Activated CD4-positive, alpha-beta memory T cell treated with anti-CD3 and anti-CD28 coated beads, Interleukin-2, amount 10 ng/mL, durations not matched to agents 7 days and 5 days (primary cell): ENCODE measurements around the gene CCDC71L. TPM values are rescaled to one million over a fixed set of nuclear protein-coding genes. Genes with fewer than 3 reads are reported as not detected.
A peak's percentile ranks its signal among the peaks of the same experiment; 100 is the strongest.
"Not testable (repeated sequence)": the region's sequence is repeated elsewhere in the genome, so short reads cannot be mapped to it uniquely, and the experiment has no call there.

ENCODE experiments used
- CTCF ChIA-PET: fragments of 350-600 bp; sonication (Branson Sonifier 250); formaldehyde crosslinking; loops from one replicate; lab custom pipeline; 2021; ENCODE audit warnings: antibody characterized with exemption, inconsistent platforms; lab: Charles Lee
- POLR2A ChIA-PET: fragments of 350-600 bp; sonication (Branson Sonifier 250); formaldehyde crosslinking; loops from one replicate; lab custom pipeline; 2021; ENCODE audit warnings: antibody characterized with exemption; lab: Charles Lee
- DNase-seq: peaks from one replicate; pipeline ENCODE4 v3.0.0-alpha.2; 2020
- H3K27ac Mint-ChIP-seq: one replicate; pipeline ENCODE4 v1.8.0; 2021; ENCODE audit warnings: mild to moderate bottlenecking, mixed read lengths
- H3K27me3 Mint-ChIP-seq: one replicate; pipeline ENCODE4 v1.8.0; 2021; ENCODE audit warnings: mixed read lengths
- H3K36me3 Mint-ChIP-seq: one replicate; pipeline ENCODE4 v1.8.0; 2021; ENCODE audit warnings: low read depth, mixed read lengths
- H3K4me1 Mint-ChIP-seq: one replicate; pipeline ENCODE4 v1.8.0; 2021; ENCODE audit warnings: mixed read lengths
- H3K4me3 Mint-ChIP-seq: one replicate; pipeline ENCODE4 v1.8.0; 2021; ENCODE audit warnings: mild to moderate bottlenecking, mixed read lengths
- H3K9me3 Mint-ChIP-seq: one replicate; pipeline ENCODE4 v1.8.0; 2021; ENCODE audit warnings: mixed read lengths
- total RNA-seq, 2 experiments: library from RNA; stranded (reverse); gene quantifications; one replicate each; pipeline ENCODE4 v1.2.3, GENCODE V29; 2021

The CCDC71L gene
- total RNA-seq, 2 experiments from 2014 or later, result 22.1 to 25.5 TPM

DNA sequence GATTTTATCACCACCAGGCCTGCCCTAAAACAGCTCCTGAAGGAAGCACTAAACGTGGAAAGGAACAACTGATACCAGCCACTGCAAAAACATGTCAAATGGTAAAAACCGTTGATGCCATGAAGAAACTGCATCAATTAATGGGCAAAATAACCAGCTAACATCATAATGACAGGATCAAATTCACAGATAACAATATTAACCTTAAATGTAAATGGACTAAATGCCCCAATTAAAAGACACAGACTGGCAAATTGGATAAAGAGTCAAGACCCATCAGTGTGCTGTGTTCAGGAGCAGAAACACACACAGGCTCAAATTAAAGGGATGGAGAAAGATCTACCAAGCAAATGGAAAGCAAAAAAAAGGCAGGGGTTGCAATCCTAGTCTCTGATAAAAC lies 12.7 kb upstream of the CCDC71L start:
- H3K9me3 Mint-ChIP-seq, H3K4me1 Mint-ChIP-seq, POLR2A ChIA-PET, DNase-seq, H3K36me3 Mint-ChIP-seq, H3K27ac Mint-ChIP-seq, CTCF ChIA-PET, H3K4me3 Mint-ChIP-seq, H3K27me3 Mint-ChIP-seq: not testable (repeated sequence)

DNA sequence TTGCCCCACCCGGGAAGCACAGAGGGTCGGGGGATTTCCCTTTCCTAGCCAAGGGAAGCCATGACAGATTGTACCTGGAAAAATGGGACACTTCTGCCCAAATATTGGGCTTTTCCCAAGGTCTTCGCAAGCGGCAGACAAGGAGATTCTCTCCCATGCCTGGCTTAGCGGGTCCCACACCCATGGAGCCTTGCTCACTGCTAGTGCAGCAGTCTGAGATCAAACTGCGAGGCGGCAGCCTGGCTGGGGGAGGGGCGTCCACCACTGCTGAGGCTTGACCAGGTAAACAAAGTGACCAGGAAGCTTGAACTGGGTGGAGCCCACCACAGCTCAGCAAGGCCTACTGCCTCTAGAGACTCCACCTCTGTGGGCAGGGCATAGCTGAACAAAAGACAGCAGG lies 11.0 kb upstream of the CCDC71L start:
- H3K4me3 Mint-ChIP-seq, H3K4me1 Mint-ChIP-seq, DNase-seq, H3K36me3 Mint-ChIP-seq, POLR2A ChIA-PET, H3K9me3 Mint-ChIP-seq, H3K27ac Mint-ChIP-seq, H3K27me3 Mint-ChIP-seq: not testable (repeated sequence)
- CTCF ChIA-PET, result interaction anchor here (1.3 to 2.0 kb wide), 2 partner anchors 11 to 24 kb away, joined by 3 to 6 read pairs; partner anchors contain the start of gene CCDC71L

DNA sequence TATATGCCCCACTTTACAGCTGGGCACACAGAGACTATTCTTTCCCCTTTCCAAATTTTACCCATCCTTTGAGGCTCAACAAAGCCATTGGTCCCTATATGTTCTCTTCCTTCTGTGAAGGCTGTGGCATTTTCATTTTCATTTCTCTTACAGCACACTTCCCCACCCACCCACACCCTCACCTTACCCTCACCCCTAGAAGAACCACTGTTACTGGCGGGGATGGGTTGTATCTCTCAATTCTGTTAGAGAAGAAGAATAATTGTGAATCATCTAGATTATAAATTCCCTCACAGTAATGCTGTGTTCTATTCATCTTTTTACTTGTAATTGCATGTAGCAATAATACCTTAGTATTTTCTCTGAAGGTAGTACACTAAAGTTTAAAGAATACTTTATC lies 10.2 kb upstream of the CCDC71L start:
- Mint-ChIP-seq H3K4me3 (no peak overlapping the region), H3K27me3 (no peaks in the 10 kb centered on the region), H3K4me1 (no peaks in the 10 kb centered on the region), H3K36me3 (peaks cover 7% of the 10 kb centered on the region), H3K9me3 (peaks cover 3% of the 10 kb centered on the region), H3K27ac (no peak overlapping the region)
- ChIA-PET POLR2A (no interaction called here), CTCF (interaction anchor here (1.3 to 2.0 kb wide), 2 partner anchors 10 to 24 kb away, joined by 3 to 6 read pairs; partner anchors contain the start of gene CCDC71L)
- DNase-seq, result no peak

DNA sequence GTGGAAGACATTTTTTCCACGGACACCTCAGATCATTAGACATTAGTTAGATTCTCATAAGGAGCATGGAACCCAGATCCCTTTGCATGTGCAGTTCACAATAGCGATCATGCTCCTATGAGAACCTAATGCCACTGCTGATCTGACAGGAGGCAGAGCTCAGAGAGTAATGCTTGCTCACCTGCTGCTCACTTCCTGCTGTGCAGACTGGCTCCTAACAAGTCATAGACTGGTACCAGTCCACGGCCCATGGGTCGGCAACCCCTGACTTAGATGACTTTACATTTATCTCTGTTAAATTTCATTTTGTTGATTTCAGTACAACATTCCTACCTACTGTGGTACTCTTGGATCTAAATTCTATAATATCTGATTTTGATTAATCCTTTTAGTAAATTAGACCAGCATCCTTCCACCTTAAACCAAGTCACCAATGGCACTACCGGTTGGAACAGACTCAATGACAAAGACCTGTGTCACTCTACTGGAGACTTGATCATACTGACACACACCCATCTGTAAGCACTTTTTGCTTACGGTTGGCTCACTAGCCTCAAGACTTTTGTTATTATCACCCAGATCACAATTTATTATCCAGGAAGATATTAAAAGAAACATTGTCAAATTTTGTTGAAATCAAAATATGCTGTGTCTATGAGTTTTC lies 8.0 kb upstream of the CCDC71L start:
- Mint-ChIP-seq H3K4me1 (no peaks in the 10 kb centered on the region), H3K9me3 (peaks cover 3% of the 10 kb centered on the region), H3K36me3 (peaks cover 7% of the 10 kb centered on the region), H3K4me3 (no peak overlapping the region), H3K27me3 (no peaks in the 10 kb centered on the region), H3K27ac (no peak overlapping the region)
- ChIA-PET CTCF (interaction anchor here (0.7 kb wide), 1 partner anchor 10 kb away, joined by 3 read pairs; no protein-coding TSS in a partner anchor), POLR2A (no interaction called here)
- no peak for DNase-seq

DNA sequence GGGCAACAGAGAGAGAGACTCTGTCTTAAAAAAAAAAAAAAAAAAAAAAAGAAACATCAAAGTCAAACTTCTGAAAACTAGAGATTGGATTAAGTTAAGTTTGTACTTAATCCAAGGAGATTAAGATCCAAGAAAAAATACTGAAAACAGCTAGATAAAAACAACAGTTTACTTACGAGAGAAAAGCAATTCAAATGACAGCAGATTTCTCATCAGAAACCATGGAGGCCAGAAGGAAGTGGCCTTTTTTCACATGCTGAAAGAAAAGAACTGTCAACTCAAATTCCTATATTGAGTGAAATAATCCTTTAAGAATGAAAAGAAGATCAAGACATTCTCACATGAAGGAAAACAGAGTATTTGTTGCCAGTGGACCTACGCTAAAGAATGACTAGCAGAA lies 5.4 kb upstream of the CCDC71L start:
- CTCF ChIA-PET, result interaction anchor here (0.7 to 1.1 kb wide), 2 partner anchors 53 to 70 kb away, joined by 4 to 5 read pairs; no protein-coding TSS in a partner anchor
- H3K4me3 Mint-ChIP-seq, result no peak overlapping the region
- peaks cover 4% of the 10 kb centered on the region for H3K4me1 Mint-ChIP-seq
- peaks cover 3% of the 10 kb centered on the region for H3K27me3 Mint-ChIP-seq
- no peaks in the 10 kb centered on the region for H3K9me3 Mint-ChIP-seq
- POLR2A ChIA-PET, result no interaction called here
- H3K27ac Mint-ChIP-seq, result no peak overlapping the region
- no peak for DNase-seq
- H3K36me3 Mint-ChIP-seq, result no peaks in the 10 kb centered on the region

DNA sequence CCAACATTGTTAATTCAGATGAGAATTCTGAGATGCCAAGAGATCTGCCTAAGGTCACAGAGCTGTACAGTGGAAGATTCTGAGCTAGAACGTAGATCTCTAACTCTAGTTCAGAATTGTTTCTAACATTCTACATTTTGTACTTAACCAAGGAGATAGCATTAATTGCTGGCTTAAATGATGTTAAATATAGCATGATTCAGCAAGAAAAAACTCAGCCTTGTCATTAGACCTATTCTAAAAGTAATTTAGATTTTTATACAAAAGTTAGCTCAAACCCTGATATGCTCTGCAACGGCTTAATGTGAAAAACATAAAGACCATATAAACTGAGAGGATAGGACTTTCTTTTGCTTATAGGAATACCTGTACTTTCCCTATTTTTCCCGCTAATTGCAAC lies 3.4 kb upstream of the CCDC71L start:
- Mint-ChIP-seq H3K4me1 (peaks cover 9% of the 10 kb centered on the region), H3K36me3 (no peaks in the 10 kb centered on the region), H3K27ac (no peak overlapping the region), H3K27me3 (peaks cover 3% of the 10 kb centered on the region), H3K4me3 (no peak overlapping the region), H3K9me3 (no peaks in the 10 kb centered on the region)
- CTCF ChIA-PET, result interaction anchor here (1.1 to 8.5 kb wide), 3 partner anchors 14 to 76 kb away, joined by 3 to 146 read pairs (median 4); no protein-coding TSS in a partner anchor
- POLR2A ChIA-PET, result interaction anchor here (0.8 to 8.2 kb wide), 2 partner anchors 15 to 72 kb away, joined by 4 to 56 read pairs; no protein-coding TSS in a partner anchor
- DNase-seq, result no peak

GRCh38 chr7:106659963-106660861 lies 746 bp downstream of the CCDC71L start:
- POLR2A ChIA-PET, result interaction anchor here (0.9 to 8.2 kb wide), 15 partner anchors 19 to 510 kb away, joined by 3 to 56 read pairs (median 5); partner anchors contain the start of genes HBP1 and NAMPT
- Mint-ChIP-seq H3K9me3 (no peaks in the 10 kb centered on the region), H3K36me3 (peaks cover 2% of the 10 kb centered on the region), H3K27ac (peak overlapping the region; percentile 77), H3K4me3 (peak overlapping the region; percentile 76), H3K27me3 (peaks cover 3% of the 10 kb centered on the region), H3K4me1 (peaks cover 29% of the 10 kb centered on the region)
- CTCF ChIA-PET, result interaction anchor here (0.6 to 8.5 kb wide), 31 partner anchors 9 to 490 kb away, joined by 3 to 146 read pairs (median 4); partner anchors contain the start of genes NAMPT and PIK3CG
- peak; percentile 86 for DNase-seq

DNA sequence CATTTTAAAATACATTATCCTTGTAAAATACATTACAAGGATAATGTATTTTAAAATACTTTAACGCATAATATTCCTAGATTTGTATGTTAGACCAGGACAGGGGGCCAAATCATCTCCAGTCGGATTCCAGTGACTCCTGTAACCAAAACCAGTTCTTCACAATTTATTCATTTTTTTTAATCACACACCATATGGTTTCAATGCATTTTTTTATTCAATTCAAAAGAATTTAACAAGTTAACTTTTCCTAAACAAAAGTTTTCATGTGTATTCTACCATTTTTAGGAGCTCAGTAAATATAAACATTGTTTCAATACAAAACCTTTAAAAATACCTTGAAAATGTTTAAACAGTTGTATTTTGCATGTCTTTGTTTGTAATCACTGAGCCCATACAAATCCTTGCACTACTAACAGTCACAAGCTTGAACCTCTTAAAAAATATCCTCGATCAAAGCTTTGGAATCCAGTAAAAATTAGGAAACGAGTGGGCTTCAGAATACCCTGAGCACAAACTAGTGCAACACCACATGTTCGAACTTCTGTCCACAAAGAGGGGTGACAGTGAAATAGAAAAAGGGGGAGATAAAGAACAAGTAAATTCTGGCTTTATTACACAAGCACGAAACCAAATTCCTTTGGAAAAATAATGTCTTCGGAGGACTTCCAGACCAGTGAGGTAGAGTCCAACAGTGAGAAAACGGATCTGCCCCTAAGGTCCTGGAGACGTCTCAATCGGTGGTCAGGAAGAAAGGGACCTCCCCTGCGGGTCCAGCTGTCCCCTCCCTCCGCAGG lies 1.6 kb downstream of the CCDC71L start:
- H3K27me3 Mint-ChIP-seq, result peaks cover 3% of the 10 kb centered on the region
- H3K4me3 Mint-ChIP-seq, result peak overlapping the region; percentile 76
- CTCF ChIA-PET, result interaction anchor here (0.6 to 8.5 kb wide), 16 partner anchors 9 to 488 kb away, joined by 3 to 146 read pairs (median 4); no protein-coding TSS in a partner anchor
- H3K36me3 Mint-ChIP-seq, result peaks cover 2% of the 10 kb centered on the region
- POLR2A ChIA-PET, result interaction anchor here (1.0 to 8.2 kb wide), 10 partner anchors 20 to 510 kb away, joined by 3 to 56 read pairs (median 6); partner anchors contain the start of gene HBP1
- DNase-seq, result no peak
- peak overlapping the region; percentile 74 for H3K27ac Mint-ChIP-seq
- peaks cover 29% of the 10 kb centered on the region for H3K4me1 Mint-ChIP-seq
- no peaks in the 10 kb centered on the region for H3K9me3 Mint-ChIP-seq

DNA sequence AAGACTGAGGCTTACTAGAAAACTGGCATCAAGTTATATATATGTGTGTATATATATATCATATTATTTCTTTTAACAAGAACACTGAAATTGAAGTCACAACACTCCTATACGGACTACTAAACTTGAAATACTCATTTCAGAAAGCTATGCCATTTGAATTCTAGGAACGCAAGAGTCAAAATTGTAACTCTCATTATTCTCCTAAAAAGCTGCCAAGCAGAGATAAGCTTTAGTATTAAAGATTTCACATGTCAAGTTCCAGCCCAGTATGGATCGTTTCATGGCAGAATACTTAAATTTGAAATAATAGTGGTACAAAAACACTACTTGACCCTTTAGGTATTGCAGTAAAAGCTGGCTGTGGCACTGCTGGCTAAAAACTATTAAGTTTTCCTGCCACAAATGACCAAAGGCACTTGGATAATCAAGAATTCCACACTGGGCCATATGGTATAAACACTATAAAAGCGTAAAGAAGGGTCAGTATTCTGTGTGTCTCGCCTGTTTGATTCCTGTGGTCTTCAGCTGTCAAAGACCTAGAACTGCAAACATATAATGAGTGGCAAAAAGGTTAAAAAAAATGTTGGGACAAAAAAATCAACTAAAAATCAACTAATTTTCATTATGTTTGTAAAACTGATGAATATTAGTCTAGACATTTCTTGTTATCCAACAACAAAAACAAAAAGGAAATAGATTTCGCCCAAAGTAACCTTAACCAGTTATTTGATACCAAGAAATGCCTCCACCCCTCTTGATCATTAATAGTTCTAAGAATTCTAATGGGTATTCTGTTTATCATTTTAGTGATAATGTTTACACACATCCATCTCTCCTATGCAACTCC lies 2.4 kb downstream of the CCDC71L start:
- ChIA-PET CTCF (interaction anchor here (0.6 to 8.5 kb wide), 15 partner anchors 10 to 489 kb away, joined by 3 to 146 read pairs (median 4); no protein-coding TSS in a partner anchor), POLR2A (interaction anchor here (1.0 to 8.2 kb wide), 7 partner anchors 20 to 511 kb away, joined by 3 to 56 read pairs (median 7); partner anchors contain the start of gene HBP1)
- H3K9me3 Mint-ChIP-seq, result no peaks in the 10 kb centered on the region
- H3K4me3 Mint-ChIP-seq, result peak overlapping the region; percentile 41
- DNase-seq, result no peak
- H3K36me3 Mint-ChIP-seq, result peaks cover 2% of the 10 kb centered on the region
- peaks cover 29% of the 10 kb centered on the region for H3K4me1 Mint-ChIP-seq
- no peak overlapping the region for H3K27ac Mint-ChIP-seq
- peaks cover 3% of the 10 kb centered on the region for H3K27me3 Mint-ChIP-seq

GRCh38 chr7:106657085-106657991 lies 3.6 kb downstream of the CCDC71L start:
- H3K4me1 Mint-ChIP-seq, result peaks cover 30% of the 10 kb centered on the region
- no peak for DNase-seq
- ChIA-PET CTCF (interaction anchor here (1.3 to 8.5 kb wide), 4 partner anchors 22 to 114 kb away, joined by 3 to 146 read pairs (median 34); no protein-coding TSS in a partner anchor), POLR2A (interaction anchor here (2.1 to 8.2 kb wide), 2 partner anchors 79 to 512 kb away, joined by 7 to 56 read pairs; partner anchors contain the start of gene HBP1)
- H3K27ac Mint-ChIP-seq, result no peak overlapping the region
- H3K27me3 Mint-ChIP-seq, result peaks cover 7% of the 10 kb centered on the region
- H3K36me3 Mint-ChIP-seq, result peaks cover 2% of the 10 kb centered on the region
- no peak overlapping the region for H3K4me3 Mint-ChIP-seq
- H3K9me3 Mint-ChIP-seq, result no peaks in the 10 kb centered on the region
